ENCODE measurements around the gene IRF9.

The IRF9 gene

DNA sequence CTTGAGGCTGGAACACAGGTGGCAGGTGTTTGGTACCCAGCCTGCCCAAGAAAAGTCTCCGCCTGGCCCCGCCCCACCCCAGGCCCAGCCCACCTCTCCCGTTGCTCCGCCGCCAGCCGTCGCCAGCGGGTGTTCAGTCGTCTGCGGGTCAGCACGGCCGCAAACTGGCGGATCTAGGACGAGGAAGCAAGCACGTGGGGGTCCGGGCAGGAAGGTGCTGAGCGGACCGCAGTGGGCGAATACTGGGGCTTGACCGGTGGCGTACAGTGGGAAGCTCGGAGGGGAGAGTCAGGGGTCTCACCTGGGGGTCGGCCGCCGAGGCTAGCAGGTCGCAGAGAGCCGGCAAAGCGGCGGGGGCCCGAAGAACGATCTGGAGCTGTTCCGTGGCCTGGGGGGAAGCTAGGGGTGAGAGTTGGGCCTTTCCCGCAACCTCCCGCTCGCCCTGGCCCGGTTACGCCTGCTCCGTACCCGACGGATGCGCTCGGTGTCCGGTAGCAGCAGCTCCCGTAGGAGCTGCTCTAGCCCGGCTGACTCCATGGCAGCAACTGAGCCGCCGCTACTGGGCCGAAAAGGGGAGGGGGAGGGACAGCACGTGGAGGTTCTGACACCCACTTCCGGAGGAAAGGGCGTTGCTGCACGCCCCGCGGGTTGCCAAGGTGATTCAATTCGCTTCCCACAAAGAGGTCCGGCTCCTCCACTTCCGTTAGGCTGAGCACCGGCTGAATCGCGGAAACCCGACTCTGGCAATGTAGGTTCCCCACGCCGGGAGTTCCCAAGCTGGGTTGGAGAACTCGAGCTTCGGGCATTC, 27.4 kb downstream of the IRF9 start, which contains the start of gene IPO4 (continued):
- TF ChIP-seq ZNF362 (tag by site-specific recombination; IDR thresholded peaks at IDR 0.05) (no peak), ZNF335 (tag by site-specific recombination; conservative IDR thresholded peaks at IDR 0.05) (peak; percentile 82), GLI2 (tag by site-specific recombination; IDR thresholded peaks at IDR 0.05; ENCODE audit: borderline replicate concordance, low read depth) (no peak; the same call in 1 of the 2 replicates), ZNF274 (IDR thresholded peaks at IDR 0.05; ENCODE audit: low read length) (no peak), ZNF274 (tag by site-specific recombination; IDR thresholded peaks at IDR 0.05; ENCODE audit: borderline replicate concordance) (no peak), TRIM28 (IDR thresholded peaks at IDR 0.05; ENCODE audit: borderline replicate concordance, low read length) (peak; percentile 77; the same call in 1 of the 2 replicates), OVOL3 (tag by site-specific recombination; IDR thresholded peaks at IDR 0.05) (peak; percentile 73; the same call in 1 of the 2 replicates), ZNF138 (tag by site-specific recombination; IDR thresholded peaks at IDR 0.05; ENCODE audit: borderline replicate concordance) (no peak), ELK4 (IDR thresholded peaks at IDR 0.05; ENCODE audit: borderline replicate concordance, low read depth, low read length) (no peak), WT1 (tag by site-specific recombination; IDR thresholded peaks at IDR 0.05) (peak; percentile 72), ZNF76 (tag by site-specific recombination; IDR thresholded peaks at IDR 0.05; ENCODE audit: borderline replicate concordance, low read depth) (peak; percentile 84), ZSCAN4 (tag by site-specific recombination; IDR thresholded peaks at IDR 0.05) (no peak; the same call in 1 of the 2 replicates), SP2 (tag by site-specific recombination; IDR thresholded peaks at IDR 0.05) (peak; percentile 88), ZNF548 (tag by site-specific recombination; IDR thresholded peaks at IDR 0.05) (no peak), ZNF660 (tag by site-specific recombination; IDR thresholded peaks at IDR 0.05) (peak; percentile 98), ZNF175 (tag by site-specific recombination; IDR thresholded peaks at IDR 0.05) (no peak), ZSCAN23 (tag by site-specific recombination; IDR thresholded peaks at IDR 0.05) (peak; percentile 96; the same call in 1 of the 2 replicates), ZNF692 (tag by site-specific recombination; IDR thresholded peaks at IDR 0.05) (peak; percentile 82), ZNF239 (tag by site-specific recombination; IDR thresholded peaks at IDR 0.05) (0 out of 2 replicates have a peak, but pooled peaks have one; percentile 37), ZNF398 (tag by site-specific recombination; IDR thresholded peaks at IDR 0.05) (no peak), ZNF292 (tag by site-specific recombination; IDR thresholded peaks at IDR 0.05; ENCODE audit: borderline replicate concordance, low read depth) (no peak), KLF8 (tag by site-specific recombination; IDR thresholded peaks at IDR 0.05) (peak; percentile 99), KLF16 (tag by site-specific recombination; IDR thresholded peaks at IDR 0.05) (peak; percentile 99), ZNF132 (tag by site-specific recombination; IDR thresholded peaks at IDR 0.05; ENCODE audit: borderline replicate concordance) (no peak)
- TF ChIP-seq, protein P1, sequence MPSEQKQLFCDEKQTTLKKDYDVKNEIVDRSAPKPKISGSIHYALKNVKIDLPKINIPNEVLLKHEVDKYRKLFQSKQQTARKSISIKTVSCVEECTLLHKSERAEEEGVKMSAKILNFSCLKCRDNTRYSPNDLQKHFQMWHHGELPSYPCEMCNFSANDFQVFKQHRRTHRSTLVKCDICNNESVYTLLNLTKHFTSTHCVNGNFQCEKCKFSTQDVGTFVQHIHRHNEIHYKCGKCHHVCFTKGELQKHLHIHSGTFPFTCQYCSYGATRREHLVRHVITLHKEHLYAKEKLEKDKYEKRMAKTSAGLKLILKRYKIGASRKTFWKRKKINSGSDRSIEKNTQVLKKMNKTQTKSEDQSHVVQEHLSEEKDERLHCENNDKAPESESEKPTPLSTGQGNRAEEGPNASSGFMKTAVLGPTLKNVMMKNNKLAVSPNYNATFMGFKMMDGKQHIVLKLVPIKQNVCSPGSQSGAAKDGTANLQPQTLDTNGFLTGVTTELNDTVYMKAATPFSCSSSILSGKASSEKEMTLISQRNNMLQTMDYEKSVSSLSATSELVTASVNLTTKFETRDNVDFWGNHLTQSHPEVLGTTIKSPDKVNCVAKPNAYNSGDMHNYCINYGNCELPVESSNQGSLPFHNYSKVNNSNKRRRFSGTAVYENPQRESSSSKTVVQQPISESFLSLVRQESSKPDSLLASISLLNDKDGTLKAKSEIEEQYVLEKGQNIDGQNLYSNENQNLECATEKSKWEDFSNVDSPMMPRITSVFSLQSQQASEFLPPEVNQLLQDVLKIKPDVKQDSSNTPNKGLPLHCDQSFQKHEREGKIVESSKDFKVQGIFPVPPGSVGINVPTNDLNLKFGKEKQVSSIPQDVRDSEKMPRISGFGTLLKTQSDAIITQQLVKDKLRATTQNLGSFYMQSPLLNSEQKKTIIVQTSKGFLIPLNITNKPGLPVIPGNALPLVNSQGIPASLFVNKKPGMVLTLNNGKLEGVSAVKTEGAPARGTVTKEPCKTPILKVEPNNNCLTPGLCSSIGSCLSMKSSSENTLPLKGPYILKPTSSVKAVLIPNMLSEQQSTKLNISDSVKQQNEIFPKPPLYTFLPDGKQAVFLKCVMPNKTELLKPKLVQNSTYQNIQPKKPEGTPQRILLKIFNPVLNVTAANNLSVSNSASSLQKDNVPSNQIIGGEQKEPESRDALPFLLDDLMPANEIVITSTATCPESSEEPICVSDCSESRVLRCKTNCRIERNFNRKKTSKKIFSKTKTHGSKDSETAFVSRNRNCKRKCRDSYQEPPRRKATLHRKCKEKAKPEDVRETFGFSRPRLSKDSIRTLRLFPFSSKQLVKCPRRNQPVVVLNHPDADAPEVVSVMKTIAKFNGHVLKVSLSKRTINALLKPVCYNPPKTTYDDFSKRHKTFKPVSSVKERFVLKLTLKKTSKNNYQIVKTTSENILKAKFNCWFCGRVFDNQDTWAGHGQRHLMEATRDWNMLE (tag by site-specific recombination; conservative IDR thresholded peaks at IDR 0.05; ENCODE audit: low read depth): peak; percentile 93
- TF ChIP-seq, protein P2, sequence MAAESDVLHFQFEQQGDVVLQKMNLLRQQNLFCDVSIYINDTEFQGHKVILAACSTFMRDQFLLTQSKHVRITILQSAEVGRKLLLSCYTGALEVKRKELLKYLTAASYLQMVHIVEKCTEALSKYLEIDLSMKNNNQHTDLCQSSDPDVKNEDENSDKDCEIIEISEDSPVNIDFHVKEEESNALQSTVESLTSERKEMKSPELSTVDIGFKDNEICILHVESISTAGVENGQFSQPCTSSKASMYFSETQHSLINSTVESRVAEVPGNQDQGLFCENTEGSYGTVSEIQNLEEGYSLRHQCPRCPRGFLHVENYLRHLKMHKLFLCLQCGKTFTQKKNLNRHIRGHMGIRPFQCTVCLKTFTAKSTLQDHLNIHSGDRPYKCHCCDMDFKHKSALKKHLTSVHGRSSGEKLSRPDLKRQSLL (tag by site-specific recombination; IDR thresholded peaks at IDR 0.05): peak; percentile 91
